Measurements from ENCODE around the gene MYMX. TPM values are rescaled to one million over a fixed set of nuclear protein-coding genes. Genes with fewer than 3 reads are reported as not detected.

The MYMX gene
- total RNA-seq, 1 donor from 2014 or later, result not detected

- intact Hi-C loops (cut with DNase I), result no loop called here
- Histone ChIP-seq H3K4me3 (no peak overlapping the region), H3K36me3 (no peaks in the 10 kb centered on the region), H3K4me1 (peaks cover 11% of the 10 kb centered on the region), H3K27ac (no peak overlapping the region), H3K27me3 (no peaks in the 10 kb centered on the region), H3K9me3 (no peaks in the 10 kb centered on the region)
- no peak for DNase-seq (ENCODE audit: extremely low spot score in 2 of 2)
- no peak for TF ChIP-seq POLR2A (IDR thresholded peaks at IDR 0.05)
- no peak for TF ChIP-seq POLR2AphosphoS5 (IDR thresholded peaks at IDR 0.05; ENCODE audit: insufficient read depth in 1 of 2, low read depth in 1 of 2)
- TF ChIP-seq CTCF (IDR thresholded peaks at IDR 0.05), result no peak
These were observed 26.6 kb downstream of the MYMX start for GRCh38 chr6:44243345-44243744.

DNA sequence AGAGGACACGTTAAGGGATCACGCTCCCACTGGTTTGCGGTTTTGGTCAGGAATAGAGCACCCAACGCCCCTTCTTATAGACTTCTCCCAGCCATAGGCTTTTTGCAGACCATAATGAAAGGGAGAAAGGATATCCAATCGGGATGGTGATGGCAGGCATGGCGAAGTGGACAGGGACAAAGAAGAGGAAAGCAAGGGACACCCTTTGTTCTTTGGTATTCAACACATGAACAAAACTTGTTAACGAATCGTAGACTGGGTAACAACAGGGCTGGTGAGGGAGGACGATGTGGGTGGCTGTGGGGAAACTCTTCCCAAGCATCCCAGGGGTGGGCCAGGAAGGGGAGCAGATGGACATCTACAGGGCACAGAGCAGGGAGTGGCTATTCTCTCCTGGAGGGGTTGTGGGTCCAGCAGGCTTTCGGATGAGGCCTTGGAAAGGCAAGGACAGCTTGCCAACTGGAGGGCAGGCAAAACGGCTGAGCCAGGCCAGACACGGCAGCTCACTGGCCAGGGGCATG is 28.7 kb downstream of the MYMX start:
- TF ChIP-seq POLR2A (IDR thresholded peaks at IDR 0.05), result no peak
- TF ChIP-seq POLR2AphosphoS5 (IDR thresholded peaks at IDR 0.05; ENCODE audit: insufficient read depth in 1 of 2, low read depth in 1 of 2), result no peak
- TF ChIP-seq CTCF (IDR thresholded peaks at IDR 0.05), result no peak
- peaks cover 29% of the 10 kb centered on the region for H3K4me1 ChIP-seq
- H3K4me3 ChIP-seq, result peak overlapping the region; percentile 97 to 100
- intact Hi-C loops (cut with DNase I), result no loop called here
- no peak for DNase-seq (ENCODE audit: extremely low spot score in 2 of 2)
- peaks cover 0 to 18% of the 10 kb centered on the region in 2 donors for H3K36me3 ChIP-seq
- no peaks in the 10 kb centered on the region for H3K9me3 ChIP-seq
- peak overlapping the region; percentile 100 for H3K27ac ChIP-seq
- H3K27me3 ChIP-seq, result no peaks in the 10 kb centered on the region

GRCh38 chr6:44245912-44246662 is 29.4 kb downstream of the MYMX start:
- Histone ChIP-seq H3K9me3 (no peaks in the 10 kb centered on the region), H3K27me3 (no peaks in the 10 kb centered on the region), H3K4me1 (peaks cover 33% of the 10 kb centered on the region), H3K4me3 (peak overlapping the region; percentile 97 to 100), H3K36me3 (peaks cover 4 to 24% of the 10 kb centered on the region in 2 donors), H3K27ac (peak overlapping the region; percentile 100)
- peak in 1 of 2 donors; percentile 7 for TF ChIP-seq POLR2A (IDR thresholded peaks at IDR 0.05)
- peak in 1 of 3 experiments; percentile 41 for TF ChIP-seq CTCF (IDR thresholded peaks at IDR 0.05)
- peak; percentile 86 to 89 for TF ChIP-seq POLR2AphosphoS5 (IDR thresholded peaks at IDR 0.05; ENCODE audit: insufficient read depth in 1 of 2, low read depth in 1 of 2)
- intact Hi-C loops (cut with DNase I), result no loop called here
- DNase-seq (ENCODE audit: extremely low spot score in 2 of 2), result no peak

GRCh38 chr6:44246663-44247337 is 30.1 kb downstream of the MYMX start, which contains the start of gene HSP90AB1:
HSP90AB1 (plus strand) TSS chr6:44247101; CDS start chr6:44248630, 1,529 bp downstream.
- peaks cover 33% of the 10 kb centered on the region for H3K4me1 ChIP-seq
- intact Hi-C loops (cut with DNase I), result no loop called here
- H3K4me3 ChIP-seq, result peak within 1 kb of the TSS; percentile 97 to 100
- TF ChIP-seq CTCF (IDR thresholded peaks at IDR 0.05) (no peak), POLR2A (IDR thresholded peaks at IDR 0.05) (peak; percentile 46 to 98), POLR2AphosphoS5 (IDR thresholded peaks at IDR 0.05; ENCODE audit: insufficient read depth in 1 of 2, low read depth in 1 of 2) (peak; percentile 76 to 94)
- peaks cover 4 to 31% of the 10 kb centered on the region in 2 donors for H3K36me3 ChIP-seq
- no peaks in the 10 kb centered on the region for H3K9me3 ChIP-seq
- H3K27me3 ChIP-seq, result no peaks in the 10 kb centered on the region
- peak within 1 kb of the TSS; percentile 100 for H3K27ac ChIP-seq
- DNase-seq (ENCODE audit: extremely low spot score in 2 of 2), result peak in 1 of 2 donors; percentile 99
